GM12878 (cell line): ENCODE data around the gene PAX5. TPM values are rescaled to one million over a fixed set of nuclear protein-coding genes. Genes with fewer than 3 reads are reported as not detected.

Source experiments
- CHD2 ChIP-seq: IDR thresholded peaks from 2 replicates; pipeline ENCODE4 v1.6.1; 2011; ENCODE audit warnings: low read depth, low read length, improper control_type of control experiment, borderline replicate concordance
- CTCF ChIP-seq, 3 experiments: IDR thresholded peaks in 2 of 3; conservative IDR thresholded peaks in 1 of 3; 2 replicates each; pipeline ENCODE4 v1.5.1; 2011; ENCODE audit warnings: low read depth in 3 of 3, low read length in 3 of 3, mild to moderate bottlenecking in 3 of 3, control low read depth in 2 of 3, moderate library complexity in 2 of 3, inconsistent platforms in 1 of 3, mixed read lengths in 1 of 3; ENCODE audit not compliant: control insufficient read depth in 2 of 3, insufficient read depth in 1 of 3; ENCODE audit errors: extremely low read depth in 1 of 3
- ETV6 ChIP-seq, 2 experiments: fragments of 450-650 bp in 1 of 2; IDR thresholded peaks in 1 of 2; conservative IDR thresholded peaks in 1 of 2; 2 replicates each; pipeline ENCODE4 v1.6.1; 2014; ENCODE audit warnings: antibody characterized with exemption in 1 of 2, borderline replicate concordance in 1 of 2, low read depth in 1 of 2, mild to moderate bottlenecking in 1 of 2, moderate library complexity in 1 of 2
- NBN ChIP-seq: fragments of 450-650 bp; IDR thresholded peaks from 2 replicates; pipeline ENCODE4 v1.6.1; 2016
- NFYB ChIP-seq: IDR thresholded peaks from 2 replicates; pipeline ENCODE4 v1.6.1; 2011; ENCODE audit warnings: low read depth, mild to moderate bottlenecking, low read length, improper control_type of control experiment, moderate library complexity; ENCODE audit not compliant: insufficient read depth
- SUZ12 ChIP-seq: fragments of 200-600 bp; sonication (generic); IDR thresholded peaks from one replicate; pipeline ENCODE4 v1.6.1; 2018; ENCODE audit warnings: antibody characterized with exemption, mild to moderate bottlenecking; ENCODE audit not compliant: unreplicated experiment
- polyA plus RNA-seq, 11 experiments: library from polyadenylated mRNA; depleted of rRNA in 4 of 11; unstranded in 6 of 11; stranded (reverse) in 5 of 11; fragments of >200 nt; fragmentation: Nextera tagmentation in 4 of 11; fragmentation: Illumina TruSeq in 1 of 11; extraction: Ambion mirVana in 4 of 11; extraction: Trizol in 1 of 11; gene quantifications; 1 replicate in 1 of 11; 2 replicates in 10 of 11; pipeline versions ENCODE4 v1.2.1 to v1.2.3, GENCODE V29; 2011 to 2016; ENCODE audit warnings: inconsistent platforms in 2 of 11, missing spikeins in 2 of 11, low read depth in 1 of 11
- total RNA-seq, 4 experiments: library from RNA; depleted of rRNA in 3 of 4; stranded (reverse); fragments of >200 nt in 3 of 4; fragmentation: Illumina TruSeq in 1 of 4; extraction: Trizol in 1 of 4; gene quantifications; 2 replicates each; pipeline versions ENCODE4 v1.2.1 to v1.2.3, GENCODE V29; 2013 to 2021
- TF ChIP-seq, protein P1 (sequence below): IDR thresholded peaks from 2 replicates; pipeline ENCODE4 v1.6.1; 2012; ENCODE audit warnings: low read depth, low read length, improper control_type of control experiment
- TF ChIP-seq, protein P2 (sequence below): IDR thresholded peaks from 2 replicates; pipeline ENCODE4 v1.6.1; 2011; ENCODE audit warnings: mild to moderate bottlenecking, low read depth, low read length, moderate library complexity; ENCODE audit not compliant: insufficient replicate concordance
- TF ChIP-seq, protein P3 (sequence below): fragments of 150-350 bp; IDR thresholded peaks from 2 replicates; pipeline ENCODE4 v1.6.1; 2016; ENCODE audit warnings: low read depth, low read length

The PAX5 gene
- total and polyA plus RNA-seq, 10 of the 15 experiments (the other 5 are each of a cell fraction or from before 2014, with no cell fraction given) = 2.2 to 123 (median 31.9) TPM

DNA sequence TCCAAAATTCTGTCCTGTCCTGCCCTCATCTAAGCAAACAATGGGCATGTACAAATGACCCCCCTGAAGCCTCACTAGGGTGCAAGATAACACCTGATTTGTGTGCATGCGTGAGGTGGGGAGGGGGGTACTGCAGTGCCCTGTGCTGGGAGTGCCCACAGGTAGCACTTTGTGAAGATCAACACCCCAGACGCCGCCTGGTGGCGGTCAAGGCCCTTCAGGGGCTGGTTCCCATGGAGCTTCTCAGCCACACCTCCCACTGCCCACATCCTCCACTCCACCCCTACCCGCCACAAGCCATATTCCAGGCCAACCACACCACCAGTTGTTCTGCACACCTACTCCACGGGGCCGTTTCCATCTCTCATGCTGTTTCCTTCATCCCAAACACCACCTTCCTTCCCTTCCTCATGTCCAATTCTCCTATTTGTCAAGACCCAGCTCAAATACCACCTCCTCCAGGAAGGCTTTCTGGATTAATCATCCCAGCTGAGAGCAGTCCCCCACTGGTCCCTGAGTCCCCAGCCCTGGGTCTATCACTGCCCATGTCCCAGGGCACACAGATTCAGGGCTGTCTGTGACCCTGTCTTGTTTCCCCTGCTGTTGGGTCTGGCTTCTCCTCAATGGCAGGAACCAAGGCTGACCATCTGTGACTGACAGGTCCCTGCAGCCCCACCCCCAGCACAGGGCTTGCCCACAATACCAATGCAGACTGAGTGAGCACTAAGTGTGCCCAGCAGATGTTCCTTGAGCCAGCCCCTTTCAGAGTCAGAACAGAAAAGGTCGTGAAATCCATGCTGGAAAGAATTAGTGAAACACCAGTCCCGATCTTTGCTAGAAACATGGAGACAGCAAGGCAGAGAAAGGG lies 178.4 kb downstream of the PAX5 start (continued):
- TF ChIP-seq CTCF (IDR thresholded peaks at IDR 0.05 in 2 of 3, conservative IDR thresholded peaks at IDR 0.05 in 1 of 3; ENCODE audit: control insufficient read depth in 2 of 3, extremely low read depth in 1 of 3, insufficient read depth in 1 of 3, low read depth in 3 of 3, low read length in 3 of 3) (peak; percentile 24 to 42 (median 41); a peak in 4 of 6 replicates), NBN (no peak), NFYB (no peak), ETV6 (conservative IDR thresholded peaks at IDR 0.05 in 1 of 2, IDR thresholded peaks at IDR 0.05 in 1 of 2; ENCODE audit: borderline replicate concordance in 1 of 2, low read depth in 1 of 2) (no peak), CHD2 (no peak), SUZ12 (no peak)
- TF ChIP-seq, protein P1, sequence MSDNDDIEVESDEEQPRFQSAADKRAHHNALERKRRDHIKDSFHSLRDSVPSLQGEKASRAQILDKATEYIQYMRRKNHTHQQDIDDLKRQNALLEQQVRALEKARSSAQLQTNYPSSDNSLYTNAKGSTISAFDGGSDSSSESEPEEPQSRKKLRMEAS = no peak
- TF ChIP-seq, protein P2, sequence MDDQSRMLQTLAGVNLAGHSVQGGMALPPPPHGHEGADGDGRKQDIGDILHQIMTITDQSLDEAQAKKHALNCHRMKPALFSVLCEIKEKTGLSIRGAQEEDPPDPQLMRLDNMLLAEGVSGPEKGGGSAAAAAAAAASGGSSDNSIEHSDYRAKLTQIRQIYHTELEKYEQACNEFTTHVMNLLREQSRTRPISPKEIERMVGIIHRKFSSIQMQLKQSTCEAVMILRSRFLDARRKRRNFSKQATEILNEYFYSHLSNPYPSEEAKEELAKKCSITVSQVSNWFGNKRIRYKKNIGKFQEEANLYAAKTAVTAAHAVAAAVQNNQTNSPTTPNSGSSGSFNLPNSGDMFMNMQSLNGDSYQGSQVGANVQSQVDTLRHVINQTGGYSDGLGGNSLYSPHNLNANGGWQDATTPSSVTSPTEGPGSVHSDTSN = peak; percentile 41
- TF ChIP-seq, protein P3, sequence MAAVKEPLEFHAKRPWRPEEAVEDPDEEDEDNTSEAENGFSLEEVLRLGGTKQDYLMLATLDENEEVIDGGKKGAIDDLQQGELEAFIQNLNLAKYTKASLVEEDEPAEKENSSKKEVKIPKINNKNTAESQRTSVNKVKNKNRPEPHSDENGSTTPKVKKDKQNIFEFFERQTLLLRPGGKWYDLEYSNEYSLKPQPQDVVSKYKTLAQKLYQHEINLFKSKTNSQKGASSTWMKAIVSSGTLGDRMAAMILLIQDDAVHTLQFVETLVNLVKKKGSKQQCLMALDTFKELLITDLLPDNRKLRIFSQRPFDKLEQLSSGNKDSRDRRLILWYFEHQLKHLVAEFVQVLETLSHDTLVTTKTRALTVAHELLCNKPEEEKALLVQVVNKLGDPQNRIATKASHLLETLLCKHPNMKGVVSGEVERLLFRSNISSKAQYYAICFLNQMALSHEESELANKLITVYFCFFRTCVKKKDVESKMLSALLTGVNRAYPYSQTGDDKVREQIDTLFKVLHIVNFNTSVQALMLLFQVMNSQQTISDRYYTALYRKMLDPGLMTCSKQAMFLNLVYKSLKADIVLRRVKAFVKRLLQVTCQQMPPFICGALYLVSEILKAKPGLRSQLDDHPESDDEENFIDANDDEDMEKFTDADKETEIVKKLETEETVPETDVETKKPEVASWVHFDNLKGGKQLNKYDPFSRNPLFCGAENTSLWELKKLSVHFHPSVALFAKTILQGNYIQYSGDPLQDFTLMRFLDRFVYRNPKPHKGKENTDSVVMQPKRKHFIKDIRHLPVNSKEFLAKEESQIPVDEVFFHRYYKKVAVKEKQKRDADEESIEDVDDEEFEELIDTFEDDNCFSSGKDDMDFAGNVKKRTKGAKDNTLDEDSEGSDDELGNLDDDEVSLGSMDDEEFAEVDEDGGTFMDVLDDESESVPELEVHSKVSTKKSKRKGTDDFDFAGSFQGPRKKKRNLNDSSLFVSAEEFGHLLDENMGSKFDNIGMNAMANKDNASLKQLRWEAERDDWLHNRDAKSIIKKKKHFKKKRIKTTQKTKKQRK = no peak
- TF ChIP-seq, all 136 proteins: peak for 7
